NCI-H2196 treated with DMSO at 0.1 percent for 48 hours (cell line): Measurements from ENCODE around the gene CMIP.

Source experiments
- DNase-seq: peaks from one replicate; lab custom pipeline; 2025; ENCODE audit not compliant: unreplicated experiment; lab: John Stamatoyannopoulos, UW

CMIP gene

DNA sequence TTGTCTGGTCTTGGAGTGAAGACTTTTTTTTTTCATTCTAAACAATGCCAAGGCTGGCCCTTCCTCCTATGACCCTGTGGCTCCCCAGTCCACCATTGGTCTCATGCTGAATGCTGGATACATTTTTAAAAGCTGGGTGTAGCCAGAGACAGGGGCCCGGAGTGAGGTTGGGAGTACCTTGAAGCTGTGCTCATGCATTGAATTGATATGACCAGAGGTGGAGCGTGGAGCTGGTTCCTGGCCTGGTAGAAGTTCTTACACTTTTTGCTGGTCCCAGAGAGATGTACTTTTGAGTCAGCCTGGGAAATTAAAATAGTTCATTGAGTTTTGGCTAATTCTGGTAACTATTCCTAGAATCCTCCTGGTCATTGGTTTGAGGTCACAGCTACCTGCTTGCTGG, 83.6 kb downstream of the CMIP start:
- no peak for DNase-seq

DNA sequence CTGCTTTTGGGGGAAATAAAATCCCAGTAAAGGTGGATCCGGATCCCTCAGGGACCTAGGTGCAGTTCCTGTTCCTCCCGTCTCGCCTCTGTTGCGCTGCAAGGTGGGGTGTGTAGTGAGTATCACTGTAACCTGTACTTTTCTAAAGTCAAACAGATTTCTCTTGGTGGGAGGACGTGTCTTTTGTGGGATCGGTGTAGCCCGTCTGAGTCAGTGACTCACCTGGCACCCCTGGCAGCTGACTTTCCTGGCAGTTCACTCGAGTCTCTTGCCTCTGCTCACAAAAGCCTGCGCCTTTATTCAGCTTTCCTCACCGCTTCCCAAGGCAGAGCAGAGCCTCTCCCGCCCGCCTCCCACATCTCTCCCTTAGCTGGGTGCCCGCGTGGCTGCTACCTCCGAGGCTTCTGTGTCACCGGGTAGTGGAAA, 85.7 kb downstream of the CMIP start:
- DNase-seq, result no peak

DNA sequence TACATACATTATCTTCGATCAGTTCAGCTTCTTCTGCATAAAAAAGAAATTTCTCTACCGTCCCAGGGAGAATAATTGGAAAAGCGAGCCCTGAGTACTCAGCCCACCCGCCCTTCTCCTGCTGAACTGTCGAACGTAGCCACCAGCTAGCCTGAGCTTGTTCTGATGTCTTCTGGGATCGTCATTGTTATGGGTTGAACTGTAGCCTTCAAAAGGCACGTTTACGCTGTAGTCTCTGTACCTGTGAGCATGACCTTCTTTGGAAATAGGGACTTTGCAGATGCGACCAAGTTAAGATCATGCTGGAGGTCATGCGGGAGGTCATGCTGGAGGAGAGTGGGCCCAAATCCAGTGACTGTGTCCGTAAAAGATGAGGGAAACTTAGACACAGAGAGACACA, 86.2 kb downstream of the CMIP start:
- DNase-seq, result no peak

DNA sequence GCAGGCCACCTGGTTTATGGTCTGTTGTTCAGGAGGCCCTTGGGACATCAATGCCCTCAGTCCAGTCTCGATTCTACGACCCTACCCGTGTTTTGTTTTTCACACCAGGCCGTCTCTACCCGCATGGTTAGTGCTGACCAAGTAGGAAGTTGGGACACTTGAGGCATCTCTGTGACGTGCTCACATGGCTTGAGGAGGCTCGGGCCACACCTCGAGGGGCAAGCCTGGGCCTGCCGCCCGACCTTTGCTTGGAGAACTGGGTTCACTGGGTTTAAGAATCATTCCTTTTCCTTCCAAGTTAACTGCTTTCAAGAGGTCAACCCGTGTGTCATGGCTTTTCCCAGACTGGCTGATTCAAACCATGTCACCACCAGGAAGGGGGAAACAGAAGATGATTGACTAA, 86.8 kb downstream of the CMIP start:
- no peak for DNase-seq

DNA sequence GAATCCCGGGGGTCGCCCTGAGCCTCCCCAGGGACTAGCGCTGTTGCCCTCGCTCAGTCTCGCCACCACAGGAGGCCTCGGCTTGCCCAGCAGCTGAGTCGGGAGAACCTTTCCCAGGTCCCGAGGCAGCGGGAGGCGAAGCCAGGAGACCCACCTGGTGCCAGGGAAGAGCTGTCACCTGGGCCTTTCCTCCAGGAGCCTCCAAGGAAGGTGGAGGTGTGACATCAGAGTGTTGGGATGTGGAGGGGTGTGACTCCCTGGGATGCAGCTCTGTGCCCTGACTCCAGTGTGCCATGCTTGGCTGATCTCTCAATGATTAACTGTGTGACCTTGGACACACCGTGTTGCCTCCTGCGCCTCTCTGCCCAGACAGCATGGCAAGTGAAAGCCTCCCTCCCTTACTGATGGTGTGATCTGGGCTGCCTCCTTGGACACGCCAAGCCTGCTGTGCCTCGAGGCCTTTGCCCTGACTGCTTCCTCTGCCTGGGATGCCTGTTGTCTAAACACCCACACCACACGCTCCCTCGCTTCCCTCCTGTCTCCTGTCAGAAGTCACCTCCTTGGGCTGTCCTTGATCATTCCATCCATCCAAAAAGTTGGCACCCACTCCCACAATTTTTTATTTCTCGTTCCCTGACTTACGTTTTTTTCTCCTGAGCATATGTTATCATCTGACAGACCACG, 88.0 kb downstream of the CMIP start:
- DNase-seq, result no peak

DNA sequence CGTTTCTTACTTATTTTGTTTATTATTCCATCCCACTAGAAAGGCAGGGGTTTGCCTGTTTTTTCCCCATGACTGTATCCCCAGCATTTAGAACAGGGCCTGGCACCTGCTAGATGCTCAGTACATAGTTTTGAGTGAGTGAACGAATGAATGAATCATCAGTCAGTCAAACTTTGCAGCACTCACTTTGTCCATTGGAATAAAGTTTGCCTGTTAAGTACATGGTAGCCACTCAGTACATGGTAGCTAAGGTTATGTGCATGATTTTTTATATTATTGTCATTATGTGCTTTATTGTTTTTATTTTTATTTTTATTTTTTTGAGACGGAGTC, 88.5 kb downstream of the CMIP start:
- DNase-seq, result no peak

DNA sequence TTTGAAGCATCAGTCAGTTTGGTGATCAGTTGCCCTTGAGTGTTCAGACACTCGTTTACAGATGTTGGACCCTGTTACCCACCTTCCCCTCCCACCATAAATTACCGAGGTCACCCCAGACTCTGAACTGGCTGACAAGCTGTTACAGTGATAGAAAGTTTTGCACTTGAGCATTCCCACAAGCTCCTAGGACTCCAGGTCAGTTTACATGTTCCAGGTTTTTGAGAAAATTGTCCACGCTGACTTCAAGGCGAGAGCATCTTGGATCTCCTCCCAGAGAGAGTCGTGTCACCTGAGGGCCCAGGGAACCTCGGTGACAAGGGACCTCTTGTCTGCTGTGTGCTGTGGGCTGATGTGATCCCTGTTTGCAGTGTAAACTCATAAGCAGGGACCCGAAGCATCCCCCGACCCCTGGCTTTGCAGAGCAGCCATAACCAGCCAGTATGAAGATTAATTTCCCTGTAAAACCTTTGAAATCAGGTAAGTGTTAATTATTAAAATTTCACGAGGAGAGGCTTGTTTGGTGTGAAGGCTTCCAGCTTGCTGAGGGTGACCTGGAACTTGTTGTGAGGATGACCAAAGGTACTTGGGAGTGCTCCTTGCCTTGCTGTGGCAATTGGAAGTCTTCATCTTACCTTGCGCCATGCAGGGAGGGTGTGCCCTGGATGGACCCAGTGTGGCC, 91.2 kb downstream of the CMIP start:
- no peak for DNase-seq

DNA sequence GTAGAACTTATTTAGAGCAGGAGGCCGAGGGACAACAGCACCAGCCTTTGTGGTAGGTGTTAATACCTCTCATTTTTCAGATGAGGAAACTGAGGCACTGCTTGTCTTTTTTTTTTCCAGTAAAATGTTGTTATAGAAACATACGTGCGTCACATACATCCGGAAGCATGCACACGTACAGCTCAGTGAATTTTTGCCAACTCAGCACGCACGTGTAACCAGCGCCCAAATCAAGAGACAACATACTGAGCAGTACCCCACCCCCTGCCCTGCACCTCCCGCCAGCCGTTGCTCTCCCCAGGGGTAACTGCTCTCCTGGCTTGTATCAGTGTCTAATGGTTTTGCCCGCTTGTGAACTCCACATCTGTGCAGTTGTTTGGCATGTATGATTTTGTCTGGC, 92.0 kb downstream of the CMIP start:
- no peak for DNase-seq

DNA sequence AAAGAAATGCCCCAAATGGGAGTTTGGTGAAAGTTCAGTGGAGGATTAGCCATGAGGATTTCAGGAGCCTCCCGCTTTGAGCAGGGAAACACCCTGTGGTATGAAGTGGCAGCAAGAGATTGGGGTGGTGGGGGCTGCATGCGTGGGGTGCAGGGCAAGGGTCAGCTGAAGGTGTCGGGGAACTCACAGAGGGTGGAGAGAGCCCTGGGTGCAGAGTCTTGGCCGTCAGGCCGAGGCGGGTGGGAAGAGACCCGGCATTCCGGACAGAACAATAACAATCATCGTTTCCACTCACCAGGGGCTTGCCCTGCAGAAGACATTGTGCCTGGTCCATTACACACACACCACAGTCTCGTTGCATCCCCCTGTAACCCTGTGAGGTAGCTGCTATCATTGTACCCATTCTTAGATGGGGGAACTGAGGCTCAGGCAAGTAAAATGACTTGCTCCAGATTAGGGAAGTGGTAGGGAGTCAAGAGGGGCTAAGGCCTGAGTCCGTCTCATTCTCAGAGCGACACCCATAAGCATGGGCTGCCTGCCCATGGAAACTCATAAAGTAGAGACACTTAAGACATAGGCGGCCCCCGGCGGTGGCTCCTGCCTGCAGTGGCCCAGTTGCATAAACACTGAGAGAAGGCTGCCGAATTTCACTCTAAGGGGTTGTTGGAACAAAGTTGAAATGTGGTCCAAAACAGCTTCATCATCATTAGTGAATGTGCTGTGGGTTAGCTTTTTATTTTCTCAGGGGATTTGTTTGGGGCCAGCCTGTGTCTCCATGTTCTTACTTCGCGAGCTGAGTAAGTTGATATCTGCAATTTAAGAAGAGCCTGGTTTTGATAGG, 93.3 kb downstream of the CMIP start:
- DNase-seq, result no peak

DNA sequence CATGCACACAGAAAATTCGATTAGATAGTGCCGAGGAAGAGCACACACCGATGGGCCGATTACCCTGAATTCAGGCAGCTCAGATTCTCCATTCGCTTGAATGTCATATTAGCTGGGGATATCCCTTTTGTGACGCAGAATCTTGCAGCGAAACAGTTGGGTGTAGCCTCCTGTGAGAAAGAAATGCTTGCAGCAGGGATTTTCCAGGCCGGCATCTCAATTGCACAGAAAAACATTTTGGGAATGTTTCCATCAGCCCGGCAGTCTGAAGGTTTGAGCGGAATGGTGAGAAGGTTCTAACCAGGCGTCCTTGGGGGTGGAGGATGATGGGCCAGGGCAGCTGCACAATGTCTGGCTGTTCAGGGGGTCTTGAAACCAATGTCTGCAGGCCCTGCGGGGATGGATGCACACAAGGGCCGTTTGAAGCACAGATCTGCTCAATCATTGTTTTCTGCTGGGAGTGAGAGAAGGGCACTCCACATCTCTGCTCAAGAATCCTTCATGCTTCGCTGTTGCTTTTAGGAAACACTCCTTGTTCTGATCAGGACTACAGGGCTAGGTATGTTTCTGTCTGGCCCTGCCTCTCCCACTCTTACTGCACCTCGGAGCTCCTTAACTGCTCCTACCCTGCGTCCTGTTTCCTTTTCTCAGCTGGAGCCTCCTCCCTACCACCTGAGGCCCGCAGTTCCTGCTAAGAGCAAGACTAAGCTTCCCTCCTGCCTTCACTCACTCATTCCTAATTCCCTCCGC, 94.6 kb downstream of the CMIP start:
- DNase-seq, result no peak

DNA sequence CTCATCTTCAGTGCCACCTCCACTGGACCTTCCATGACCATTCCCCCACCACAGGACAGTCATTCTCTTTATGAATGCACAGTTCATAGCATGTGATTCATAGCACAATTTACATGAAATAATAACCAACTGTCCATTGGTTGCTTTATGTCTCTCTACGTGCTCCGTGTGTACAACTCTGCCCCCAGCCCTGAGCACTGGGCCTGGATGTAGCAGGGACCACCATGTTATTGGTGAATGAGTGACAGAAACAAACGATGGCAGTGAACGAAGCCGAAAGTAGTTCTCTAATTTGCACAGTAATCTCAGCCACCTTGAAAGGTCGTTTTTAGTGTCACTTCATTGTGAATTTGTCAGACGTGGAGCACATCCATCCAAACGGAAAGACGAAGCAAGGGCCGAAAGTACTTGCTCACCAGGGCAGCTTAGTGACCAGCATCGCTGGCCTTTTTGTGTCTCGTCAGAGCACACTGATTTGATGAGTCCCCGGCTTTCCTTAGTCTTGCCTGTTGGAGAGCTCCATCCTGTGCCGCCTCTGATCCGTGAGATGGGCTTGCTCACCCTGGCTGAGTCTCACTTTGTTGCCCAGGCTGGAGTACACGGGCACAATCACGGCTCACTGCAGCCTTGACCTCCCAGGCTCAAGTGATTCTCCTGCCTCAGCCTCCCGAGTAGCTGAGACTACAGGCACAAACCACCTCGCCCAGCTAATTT, 95.3 kb downstream of the CMIP start:
- DNase-seq, result no peak

DNA sequence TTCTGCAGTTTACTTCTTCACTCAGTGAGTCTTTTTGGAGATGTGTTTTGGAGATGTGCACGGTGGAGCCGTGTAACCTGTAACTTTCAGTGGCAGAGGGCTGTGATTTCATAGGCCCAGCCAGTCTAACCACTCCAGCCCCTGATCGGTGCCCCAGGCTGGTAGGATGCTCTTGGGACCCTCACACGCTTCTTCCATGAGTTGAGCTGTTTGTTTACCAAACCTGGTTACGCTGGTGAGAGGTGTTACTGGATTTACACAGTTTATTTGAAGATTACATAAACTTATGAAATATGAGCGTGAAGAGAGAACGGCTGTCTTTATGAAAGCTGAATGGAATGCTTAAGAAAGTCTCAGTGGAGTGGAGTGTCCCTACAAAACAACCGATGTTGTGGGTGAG, 96.7 kb downstream of the CMIP start:
- DNase-seq, result no peak

DNA sequence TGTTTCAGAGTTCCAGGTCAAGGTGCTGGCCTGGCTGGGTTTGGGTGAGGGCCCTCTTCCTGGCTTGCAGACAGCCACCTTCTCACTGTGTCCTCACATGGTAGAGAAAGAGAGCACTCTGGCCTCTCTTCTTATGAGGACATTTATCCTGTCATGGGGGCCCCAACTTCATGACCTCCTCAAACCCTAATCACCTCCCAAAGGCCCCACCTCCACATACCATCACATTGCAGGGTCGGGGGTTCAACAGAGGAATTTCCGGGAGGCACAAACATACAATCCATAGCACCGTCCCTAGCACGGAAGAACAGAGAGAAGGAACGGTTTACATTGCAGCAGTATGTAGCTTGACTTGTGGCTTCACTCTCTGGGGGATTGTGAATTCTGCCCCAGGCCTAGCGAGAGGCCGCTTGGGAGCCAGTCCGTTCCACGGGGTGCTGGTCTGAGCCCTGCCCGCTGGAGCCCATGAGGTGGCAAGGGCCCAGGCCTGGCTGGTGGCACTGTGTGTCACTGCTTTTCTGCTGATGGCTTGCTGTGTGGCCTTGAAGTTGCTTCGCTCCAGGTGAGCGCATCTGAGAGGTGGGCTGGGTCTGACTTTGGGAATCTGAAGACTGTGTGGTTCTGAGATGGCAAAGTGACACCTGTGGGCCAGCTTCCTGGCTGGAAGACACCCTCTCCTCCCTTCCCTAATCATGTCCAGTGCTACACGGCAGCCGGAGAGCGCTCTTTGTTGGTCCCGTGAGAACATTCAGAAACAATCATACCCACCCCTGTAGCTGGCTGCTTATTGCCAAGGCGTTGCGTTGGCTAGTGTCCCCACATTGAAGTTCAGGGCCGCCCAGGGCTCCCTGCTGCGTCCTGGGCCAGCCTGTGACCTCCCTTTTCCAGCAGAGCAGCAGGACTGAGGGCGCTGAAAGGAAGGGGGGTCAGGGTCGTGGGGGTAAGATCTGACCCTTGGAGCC, 98.3 kb downstream of the CMIP start:
- DNase-seq, result no peak

DNA sequence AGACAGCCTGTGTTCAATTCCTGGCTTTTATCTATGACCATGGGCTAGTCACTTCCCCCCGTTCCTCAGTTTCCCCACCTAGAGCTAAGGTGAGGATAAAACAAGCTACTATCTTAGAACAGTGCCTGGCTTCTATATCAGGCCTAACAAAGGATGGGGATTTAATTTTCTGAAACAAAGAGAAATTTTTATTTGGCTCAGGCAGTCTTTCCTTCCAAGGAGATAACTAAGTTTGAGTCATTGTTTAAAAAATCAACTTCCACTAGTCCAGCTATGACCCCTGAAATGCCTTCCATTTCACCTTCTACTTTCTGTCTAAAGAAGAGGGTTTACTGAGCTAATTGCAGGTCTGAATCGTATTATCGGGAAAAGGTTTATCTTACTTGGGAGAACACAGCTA, 99.0 kb downstream of the CMIP start:
- DNase-seq, result no peak

DNA sequence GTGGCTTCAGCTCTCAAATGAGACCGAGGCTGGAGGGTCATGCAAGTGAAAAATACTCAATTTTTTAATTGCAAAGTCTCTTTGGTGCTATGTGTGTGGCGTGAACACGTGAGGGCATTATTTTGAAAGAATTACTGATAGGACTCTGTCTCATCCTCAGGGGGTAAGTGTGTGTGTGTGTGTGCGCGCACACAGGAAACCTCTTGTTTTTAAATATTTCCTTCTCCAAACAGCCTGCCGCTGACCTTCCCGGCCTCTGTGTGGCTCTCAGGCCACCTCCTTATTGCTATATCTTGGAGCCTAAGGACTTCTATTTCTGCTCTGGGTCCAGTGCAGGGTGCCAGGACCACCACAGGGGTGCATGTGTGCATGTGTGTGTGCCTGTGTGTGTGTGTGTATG, 99.7 kb downstream of the CMIP start:
- DNase-seq, result no peak

DNA sequence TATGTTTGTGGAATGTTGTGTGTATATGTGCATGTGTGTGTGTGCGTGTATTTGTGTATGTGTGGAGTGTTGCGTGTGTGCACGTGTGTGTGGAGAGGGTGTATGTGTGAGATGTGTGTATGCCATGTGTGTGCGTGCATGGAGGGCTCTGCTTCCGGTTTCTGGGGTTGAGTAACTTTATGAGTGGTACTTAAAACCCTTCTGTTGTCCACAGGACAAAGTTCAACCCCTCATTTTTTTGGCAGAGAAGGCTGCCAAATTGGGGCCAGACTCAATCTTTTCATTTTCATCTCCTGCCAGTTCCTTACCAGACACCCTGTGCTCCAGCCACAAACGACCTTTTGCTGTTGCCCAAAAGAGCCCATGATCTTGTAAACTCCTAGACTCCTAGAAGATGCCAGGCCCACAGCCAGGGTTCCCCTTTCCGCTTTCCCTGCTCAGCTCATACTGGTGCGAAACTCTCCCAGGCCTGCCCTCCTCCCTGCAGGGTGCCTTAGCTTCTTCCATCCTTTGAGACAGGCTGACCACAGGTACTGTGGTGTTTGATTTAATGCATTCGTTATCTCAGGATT, 100.2 kb downstream of the CMIP start:
- DNase-seq, result no peak

DNA sequence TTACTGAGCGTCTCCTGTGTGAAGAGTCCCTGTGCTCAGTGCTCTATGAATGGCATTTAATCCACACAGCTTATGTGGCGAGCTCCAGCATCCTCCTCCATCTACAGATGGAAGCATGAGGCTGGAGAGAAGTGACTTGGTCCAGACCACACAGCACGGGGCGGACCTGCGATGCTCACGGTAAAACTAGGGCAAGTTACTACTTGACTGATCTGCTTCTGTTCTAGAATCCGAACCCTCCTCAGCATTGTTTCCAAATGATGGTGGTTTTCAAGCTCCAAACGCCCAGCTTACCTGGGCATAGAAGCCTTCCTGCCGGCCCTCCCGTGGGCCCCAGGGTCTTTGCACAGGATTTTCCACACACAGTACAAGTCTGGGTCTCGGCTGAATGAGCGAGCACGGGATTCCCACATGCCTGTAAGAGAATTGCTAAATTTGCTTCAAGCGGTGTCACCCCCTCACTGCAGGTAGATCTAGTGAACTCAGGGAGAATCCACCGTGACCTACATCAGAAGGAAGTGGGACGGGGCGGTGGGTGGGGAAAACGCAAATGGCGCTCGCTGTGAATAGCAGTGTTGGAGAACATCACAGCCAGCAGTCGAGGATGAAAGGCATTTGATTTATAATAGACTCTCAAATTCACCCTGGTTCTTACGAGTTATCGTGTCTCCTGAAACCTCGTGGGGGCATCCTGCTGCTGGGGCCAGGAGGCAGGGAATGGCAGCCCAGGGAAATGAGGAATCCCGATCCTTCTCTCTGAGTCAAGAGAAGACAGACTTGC, 101.1 kb downstream of the CMIP start:
- DNase-seq, result no peak

DNA sequence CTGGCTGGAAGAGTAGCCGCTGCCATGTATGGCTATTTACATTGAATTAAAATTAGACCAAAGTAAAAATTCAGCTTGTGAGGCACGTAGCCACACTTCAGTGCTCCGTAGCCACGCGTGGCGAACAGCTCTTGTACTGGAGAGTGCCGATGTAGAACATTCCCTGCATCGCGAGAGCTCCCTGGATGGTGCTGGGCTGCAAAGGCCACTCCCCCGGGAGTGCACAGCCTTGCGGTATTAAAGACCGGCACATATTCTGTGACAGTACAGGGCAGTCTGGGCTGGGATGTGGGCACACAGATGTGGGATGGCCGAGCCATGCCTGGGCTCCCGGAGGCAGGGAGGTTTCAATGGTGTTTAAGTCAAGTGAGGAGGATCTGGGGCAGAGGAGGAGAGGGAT, 102.2 kb downstream of the CMIP start:
- DNase-seq, result no peak
